H4 (cell line): ENCODE results near the gene SERP2. TPM values are rescaled to one million over a fixed set of nuclear protein-coding genes. Genes with fewer than 3 reads are reported as not detected.

Experiments
- DNase-seq: peaks from one replicate; pipeline ENCODE4 v3.0.0-alpha.2; 2015; ENCODE audit warnings: low spot score
- total RNA-seq: library from RNA; depleted of rRNA; stranded (reverse); fragments of >200 nt; shearing (Covaris generic); gene quantifications from 2 replicates; pipeline ENCODE4 v1.2.3, GENCODE V29; 2014

Gene SERP2
- total RNA-seq, 1 experiment from 2014 or later = not detected

GRCh38 chr13:44388427-44389059 is 14.9 kb downstream of the SERP2 start:
- no peak for DNase-seq

DNA sequence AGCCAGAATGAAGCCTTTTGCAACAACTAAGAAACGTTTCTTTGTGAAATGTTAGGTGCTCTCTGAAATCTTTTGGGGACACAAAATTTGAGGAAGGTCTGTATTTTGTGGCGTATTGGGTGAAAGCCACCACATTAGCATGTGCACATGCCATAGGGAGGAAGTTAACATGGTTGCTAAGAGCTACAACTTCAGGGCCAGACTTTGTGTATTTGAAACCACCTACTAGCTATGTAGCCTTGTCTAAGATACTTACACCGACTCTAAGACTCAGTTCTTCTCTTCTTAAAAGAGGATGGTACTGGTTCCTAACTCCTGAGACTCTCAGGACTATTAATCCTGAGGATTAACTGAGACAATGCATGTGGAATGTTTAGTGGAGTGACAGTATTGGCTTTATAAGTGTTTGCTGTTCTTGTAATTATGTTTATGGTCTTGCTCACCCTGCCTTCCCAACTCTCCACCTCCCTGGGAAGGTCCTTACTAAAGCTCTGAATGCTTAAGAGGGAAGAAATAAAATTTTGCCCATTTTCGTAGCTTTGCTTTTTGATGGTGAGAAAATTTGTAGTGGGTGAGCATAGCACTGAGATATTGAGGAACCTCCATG is 15.5 kb downstream of the SERP2 start:
- no peak for DNase-seq

GRCh38 chr13:44389876-44390275 is 16.3 kb downstream of the SERP2 start:
- no peak for DNase-seq

DNA sequence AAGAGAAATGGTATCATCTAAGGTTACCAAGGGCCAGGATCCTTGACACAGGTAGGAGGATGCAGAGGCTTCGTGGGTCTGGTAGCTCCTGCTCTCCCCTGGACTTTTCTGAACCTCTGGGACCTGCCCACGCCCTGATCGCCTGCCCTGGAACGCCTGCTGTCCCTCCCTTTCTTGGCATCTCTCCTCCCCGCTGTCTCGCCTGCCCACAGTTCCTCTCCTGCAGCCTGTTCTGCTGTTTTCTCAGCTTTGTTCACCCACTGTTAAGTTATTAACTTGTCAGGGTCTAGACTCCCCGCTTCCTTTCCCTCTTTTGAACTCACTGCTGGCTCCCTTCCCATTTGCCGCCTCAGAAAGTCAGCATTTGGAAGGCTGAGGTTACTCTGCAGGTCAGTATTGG is 19.8 kb downstream of the SERP2 start:
- DNase-seq = no peak

- no peak for DNase-seq
These were observed 21.0 kb downstream of the SERP2 start for GRCh38 chr13:44394658-44395057.

DNA sequence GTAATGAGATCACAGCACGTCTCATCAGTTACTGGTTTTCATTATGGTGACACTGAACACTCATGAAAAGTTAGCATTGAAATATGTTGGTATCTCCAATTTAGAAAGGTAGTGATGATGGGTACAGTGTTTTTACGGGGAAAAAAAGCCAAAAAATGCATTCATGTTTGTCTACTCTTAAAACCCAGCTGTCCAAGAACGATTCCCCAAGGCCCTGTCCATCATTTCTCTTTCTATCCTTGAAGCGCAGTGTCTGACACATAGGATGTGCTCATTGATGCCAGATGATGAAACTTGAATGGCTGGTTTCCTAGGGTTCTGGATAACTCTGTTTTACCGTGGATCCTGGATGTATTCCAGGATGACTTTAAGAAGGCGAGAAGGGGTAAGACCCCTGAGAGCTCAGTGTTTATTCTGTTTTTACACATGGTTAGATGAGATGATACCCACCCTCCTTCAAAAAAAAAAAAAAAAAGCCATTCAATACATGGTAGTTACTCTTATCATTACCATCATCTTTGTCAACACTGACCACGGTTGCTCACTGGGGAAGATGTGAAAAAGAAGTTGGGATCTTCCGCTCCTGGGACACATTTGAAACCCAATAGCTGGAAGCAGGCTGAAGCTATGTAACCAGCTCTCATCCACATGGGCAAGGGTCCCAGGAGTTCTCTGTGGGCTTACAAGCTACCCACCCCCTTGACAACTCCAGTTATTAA is 22.5 kb downstream of the SERP2 start:
- no peak for DNase-seq

GRCh38 chr13:44396701-44397580 is 23.3 kb downstream of the SERP2 start:
- no peak for DNase-seq

DNA sequence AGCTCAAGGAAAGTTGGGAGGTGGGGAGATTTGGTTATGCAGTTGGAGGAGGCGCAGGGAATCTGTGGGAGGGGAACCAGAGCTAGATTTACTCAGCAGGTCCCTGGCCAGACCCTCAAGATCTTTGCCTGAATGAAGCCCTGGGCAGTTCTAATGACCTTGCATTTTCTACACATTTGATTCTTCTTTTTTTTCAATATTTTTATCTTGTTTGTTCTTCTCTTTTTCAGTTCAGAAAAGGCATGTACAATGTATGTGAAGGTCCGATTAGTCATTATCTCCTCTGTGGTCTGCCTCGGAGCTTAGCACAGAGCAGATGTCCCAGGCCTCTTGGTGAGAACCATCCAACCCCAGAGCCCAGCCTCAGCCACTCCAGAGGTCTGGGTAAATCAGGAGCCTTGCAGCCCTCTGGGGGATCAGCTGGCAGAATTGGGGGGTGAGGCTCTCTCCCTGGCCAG is 24.2 kb downstream of the SERP2 start:
- DNase-seq = no peak

DNA sequence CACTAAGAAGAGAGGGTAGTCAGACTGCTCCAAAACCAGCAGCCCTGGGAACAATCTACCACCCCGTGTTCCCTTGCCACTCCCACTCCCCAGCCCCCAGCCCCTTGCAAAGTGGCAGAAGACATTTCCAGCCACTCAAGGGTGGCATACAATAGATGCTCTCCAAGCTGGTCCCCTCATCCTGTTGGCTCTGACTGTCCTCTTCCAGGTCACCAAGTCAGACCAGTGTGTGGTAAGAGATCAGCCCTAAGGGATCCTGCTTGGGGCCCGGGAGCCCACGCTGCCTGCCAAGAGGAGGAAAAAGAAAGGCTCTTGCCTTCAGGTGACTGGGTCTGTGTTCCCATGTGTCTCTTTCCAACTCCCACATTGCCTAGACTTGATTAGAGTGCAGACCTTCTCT is 25.0 kb downstream of the SERP2 start:
- DNase-seq = no peak

GRCh38 chr13:44399074-44399473 is 25.4 kb downstream of the SERP2 start:
- no peak for DNase-seq

GRCh38 chr13:44400736-44401135 is 27.1 kb downstream of the SERP2 start:
- DNase-seq = no peak

- DNase-seq = no peak
These were observed 28.0 kb downstream of the SERP2 start for GRCh38 chr13:44401577-44401976.

- DNase-seq = no peak
These were observed 29.3 kb downstream of the SERP2 start for GRCh38 chr13:44402899-44403445.

GRCh38 chr13:44403461-44404056 is 29.9 kb downstream of the SERP2 start:
- no peak for DNase-seq

- no peak for DNase-seq
These were observed 30.9 kb downstream of the SERP2 start for GRCh38 chr13:44404261-44405132.

GRCh38 chr13:44406617-44407016 is 33.0 kb downstream of the SERP2 start:
- no peak for DNase-seq

DNA sequence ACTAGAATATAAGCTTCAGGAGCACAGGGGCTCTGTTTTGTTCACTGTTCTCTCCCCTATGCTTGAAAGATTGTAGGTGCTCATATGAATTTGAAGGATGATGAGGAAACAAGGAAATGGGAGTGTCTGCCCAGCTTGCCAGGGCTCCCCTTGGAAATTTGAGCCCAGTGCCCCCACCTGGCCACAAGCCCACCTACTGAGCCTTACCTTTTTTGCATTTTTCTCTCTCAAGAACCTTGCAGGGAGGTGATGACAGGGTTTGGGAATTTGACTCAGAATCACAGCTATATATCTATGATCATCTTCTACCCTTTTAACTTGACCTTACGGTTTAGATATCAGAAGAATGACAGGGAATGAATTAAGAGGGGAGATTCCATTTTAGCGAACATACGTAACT is 33.8 kb downstream of the SERP2 start:
- DNase-seq = no peak

GRCh38 chr13:44407891-44408290 is 34.3 kb downstream of the SERP2 start:
- no peak for DNase-seq

DNA sequence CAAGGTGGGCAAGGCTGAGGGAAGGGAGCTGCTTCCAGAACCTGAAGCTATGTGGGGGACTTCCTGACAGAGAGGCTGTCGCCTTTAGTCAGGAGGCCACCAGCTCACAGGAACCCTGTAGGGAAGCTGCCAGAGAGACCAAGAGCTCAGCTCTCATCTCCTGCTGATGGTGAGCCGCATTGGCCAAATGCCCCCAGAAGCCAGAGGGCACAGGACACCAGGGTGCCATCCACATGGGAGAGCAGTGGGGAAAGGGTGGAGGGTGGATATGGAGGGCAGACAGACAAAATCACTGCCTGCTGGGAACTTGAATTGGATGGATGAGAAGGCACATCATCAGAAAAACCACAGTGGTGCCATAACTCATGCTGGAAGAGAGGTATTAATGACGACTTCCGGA is 36.0 kb downstream of the SERP2 start:
- DNase-seq = no peak

DNA sequence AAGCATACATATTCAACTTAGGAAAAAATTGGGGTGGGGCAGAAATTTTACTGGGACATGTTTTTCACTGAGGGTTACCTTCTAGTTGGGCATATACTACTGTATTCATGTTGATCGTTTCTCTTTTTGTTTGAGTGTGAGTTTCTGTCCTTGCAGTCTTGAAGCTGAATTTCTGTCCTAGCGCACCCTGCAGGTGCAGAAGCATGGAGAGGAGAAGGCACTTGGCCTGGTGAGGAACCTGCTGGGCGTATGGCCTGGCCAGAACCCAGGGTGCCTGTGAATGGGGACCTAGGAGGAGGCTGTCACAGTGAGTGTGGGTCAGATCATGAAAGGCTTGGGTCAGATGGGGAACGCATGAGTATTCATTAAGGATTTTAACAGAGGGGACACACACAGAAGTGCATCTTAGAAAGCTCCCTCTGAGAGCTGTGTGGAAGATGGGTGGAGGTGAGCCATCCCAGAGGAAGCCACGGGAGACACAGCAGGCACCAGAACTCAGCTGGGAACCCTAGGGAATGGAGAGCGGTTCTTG is 36.8 kb downstream of the SERP2 start:
- no peak for DNase-seq
